ENCODE results near the gene DCTN1.
"Not testable (repeated sequence)": the region's sequence is repeated elsewhere in the genome, so short reads cannot be mapped to it uniquely, and the experiment has no call there.

The DCTN1 gene

GRCh38 chr2:74379851-74380789 lies at the start of gene DCTN1:
TSS of gene DCTN1 (minus strand) at chr2:74380311. CDS start at chr2:74380037, 274 bp downstream.
- DNase-seq (ENCODE audit: low spot score), result peak; percentile 17

DNA sequence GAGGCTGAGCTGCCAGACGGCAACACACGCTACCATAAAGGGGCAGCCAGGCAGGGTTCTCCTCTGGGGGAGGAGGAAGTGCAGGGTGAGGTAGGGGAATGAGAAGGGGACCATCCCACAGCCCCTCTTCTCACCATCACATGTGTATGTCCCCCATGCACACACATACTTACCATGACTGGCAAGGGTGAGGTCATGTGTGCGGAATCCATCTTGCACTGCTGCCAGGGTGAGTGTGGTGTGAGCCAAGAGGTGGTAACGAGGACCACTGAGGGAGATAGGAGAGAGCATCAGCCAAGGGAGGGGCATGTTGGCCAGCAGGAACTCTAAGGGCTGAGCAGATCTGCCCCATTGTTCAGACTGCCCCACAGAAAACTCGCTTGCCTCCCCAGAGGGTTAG lies 48.6 kb upstream of the DCTN1 start:
- DNase-seq (ENCODE audit: low spot score), result no peak

DNA sequence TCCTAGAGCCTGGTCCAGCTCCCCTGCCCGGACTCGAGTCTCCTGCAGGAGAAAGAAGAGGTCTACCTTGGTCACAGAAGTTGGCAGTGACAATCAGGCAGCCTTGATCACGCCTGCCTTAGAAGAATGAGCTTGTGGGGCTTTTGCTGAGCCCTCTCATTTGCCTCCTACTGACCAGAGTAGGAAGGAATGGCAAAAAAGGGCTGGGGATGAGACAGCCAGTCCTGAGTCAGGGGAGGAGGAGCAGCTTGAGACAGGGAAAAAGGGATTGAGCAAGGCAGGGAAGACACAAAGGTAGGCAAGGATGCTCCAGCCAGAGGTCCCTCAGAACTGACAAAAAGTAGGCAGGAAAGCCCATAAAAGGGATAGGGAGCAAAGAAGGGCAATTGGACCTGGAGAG lies 47.4 kb upstream of the DCTN1 start:
- no peak for DNase-seq (ENCODE audit: low spot score)

GRCh38 chr2:74426181-74426758 lies 46.2 kb upstream of the DCTN1 start:
- DNase-seq (ENCODE audit: low spot score), result no peak

GRCh38 chr2:74425523-74425922 lies 45.4 kb upstream of the DCTN1 start:
- DNase-seq (ENCODE audit: low spot score), result no peak

- no peak for DNase-seq (ENCODE audit: low spot score)
These were observed 44.9 kb upstream of the DCTN1 start for GRCh38 chr2:74424995-74425406.

DNA sequence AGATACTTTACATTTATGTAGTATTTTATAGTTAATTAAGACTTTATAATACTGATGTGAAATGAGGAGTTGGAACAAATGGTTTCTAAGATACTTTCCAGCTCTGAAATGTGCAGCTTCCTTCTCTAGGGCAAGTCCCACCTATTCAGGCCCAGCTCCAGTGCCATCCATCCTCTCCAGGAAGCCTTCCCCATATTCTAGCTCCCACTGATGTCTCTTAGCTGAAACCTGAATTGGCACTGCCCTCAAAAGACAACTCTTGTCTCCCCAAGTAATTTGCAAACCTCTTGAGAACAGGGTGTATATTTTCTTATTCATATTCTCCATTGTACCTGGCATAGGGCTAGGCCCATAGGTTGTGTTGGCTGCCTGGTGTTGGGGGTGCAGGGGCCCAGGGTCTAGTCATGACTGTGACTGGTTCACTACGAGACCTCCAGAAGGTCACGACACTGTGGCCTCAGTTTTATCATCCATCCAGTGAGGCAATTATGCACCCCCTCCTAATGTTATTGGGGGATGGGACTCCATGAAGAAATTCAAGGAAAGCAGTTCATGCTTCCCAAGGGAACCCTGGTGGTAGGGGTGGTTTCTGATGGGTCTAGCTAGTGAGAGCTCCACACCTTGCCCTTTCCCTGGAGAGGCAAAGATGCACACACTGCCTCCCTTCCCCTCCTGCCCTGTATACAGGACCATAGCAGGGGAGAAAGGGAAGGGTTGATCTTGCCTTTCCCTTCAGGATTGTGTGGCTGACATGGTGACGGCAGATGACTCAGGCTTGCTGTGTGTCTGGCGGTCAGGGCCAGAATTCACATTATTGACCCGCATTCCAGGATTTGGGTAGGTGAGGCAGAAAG lies 44.3 kb upstream of the DCTN1 start:
- DNase-seq (ENCODE audit: low spot score), result no peak

DNA sequence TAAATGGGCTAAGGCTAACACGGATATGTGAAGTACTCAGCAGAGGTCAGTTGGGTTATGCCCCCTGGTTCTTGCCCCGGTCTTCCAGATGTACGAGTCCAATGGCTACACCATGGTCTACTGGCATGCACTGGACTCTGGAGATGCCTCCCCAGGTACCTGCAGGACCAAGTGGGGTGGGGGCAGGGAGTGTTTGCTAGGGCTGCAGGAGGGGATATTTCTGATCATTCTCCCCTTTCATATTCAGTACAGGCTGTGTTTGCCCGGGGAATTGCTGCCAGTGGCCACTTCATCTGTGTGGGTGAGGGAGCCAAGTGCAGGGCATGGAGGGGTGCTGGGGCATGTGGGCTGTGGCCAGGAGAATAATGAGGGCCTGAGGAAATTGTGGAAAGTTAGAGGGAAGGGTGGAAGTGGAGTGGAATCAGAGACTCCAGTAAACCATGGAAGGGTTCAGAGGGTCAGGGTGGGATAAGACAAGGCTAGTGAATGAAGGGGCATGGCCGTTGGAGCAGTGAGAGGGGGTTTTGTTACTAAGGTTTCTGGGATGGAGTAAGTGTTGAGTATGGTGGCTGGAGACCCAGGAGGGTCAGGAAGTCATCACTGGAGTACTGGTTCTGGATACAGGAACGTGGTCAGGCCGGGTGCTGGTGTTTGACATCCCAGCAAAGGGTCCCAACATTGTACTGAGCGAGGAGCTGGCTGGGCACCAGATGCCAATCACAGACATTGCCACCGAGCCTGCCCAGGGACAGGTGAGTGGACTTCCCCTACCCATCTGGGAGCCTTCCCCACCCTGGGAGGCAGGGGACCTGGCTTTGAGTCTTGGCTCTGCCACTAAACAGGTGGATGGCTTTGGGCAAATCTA lies 43.4 kb upstream of the DCTN1 start:
- DNase-seq (ENCODE audit: low spot score), result no peak

DNA sequence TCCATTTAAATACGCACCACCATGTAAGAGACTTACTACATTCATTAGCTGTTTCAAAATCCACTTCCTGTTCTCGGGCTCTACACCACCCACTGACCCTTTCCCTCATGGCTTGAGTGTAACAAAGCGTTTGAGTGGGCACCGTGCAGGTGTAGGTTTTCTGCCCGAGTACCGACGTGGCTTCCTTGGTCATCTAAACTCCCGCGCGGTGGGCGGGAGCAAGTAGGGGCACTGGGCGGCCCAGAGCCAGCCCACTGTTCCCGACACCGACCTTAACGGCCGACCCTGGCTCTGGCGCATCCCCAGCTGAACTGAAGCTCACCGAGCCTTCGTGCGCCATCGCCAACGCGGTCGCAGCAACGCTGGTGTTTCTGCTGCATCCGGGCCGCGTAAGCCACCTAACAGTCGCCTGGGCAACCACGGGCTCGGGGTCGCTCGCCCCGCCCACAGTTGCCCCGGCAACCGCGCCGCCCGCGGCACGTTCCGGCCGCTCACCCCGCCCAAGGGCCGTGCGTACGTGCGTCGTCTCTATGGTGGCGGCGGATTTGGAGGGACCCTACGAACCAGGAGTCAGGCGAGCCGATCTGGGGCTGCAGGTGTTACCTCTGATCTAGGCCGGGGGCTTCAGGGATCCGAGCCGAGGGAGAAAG lies 41.2 kb upstream of the DCTN1 start, which contains the start of the genes C2orf81 and WDR54:
TSS of gene C2orf81 (minus strand) at position 399 of the 650 bp plus-strand sequence. CDS start at position 340, 59 bp downstream.
TSS of gene WDR54 (plus strand) at position 510 of the 650 bp plus-strand sequence. CDS start 424 bp downstream, outside the sequence.
- DNase-seq (ENCODE audit: low spot score), result peak; percentile 94

DNA sequence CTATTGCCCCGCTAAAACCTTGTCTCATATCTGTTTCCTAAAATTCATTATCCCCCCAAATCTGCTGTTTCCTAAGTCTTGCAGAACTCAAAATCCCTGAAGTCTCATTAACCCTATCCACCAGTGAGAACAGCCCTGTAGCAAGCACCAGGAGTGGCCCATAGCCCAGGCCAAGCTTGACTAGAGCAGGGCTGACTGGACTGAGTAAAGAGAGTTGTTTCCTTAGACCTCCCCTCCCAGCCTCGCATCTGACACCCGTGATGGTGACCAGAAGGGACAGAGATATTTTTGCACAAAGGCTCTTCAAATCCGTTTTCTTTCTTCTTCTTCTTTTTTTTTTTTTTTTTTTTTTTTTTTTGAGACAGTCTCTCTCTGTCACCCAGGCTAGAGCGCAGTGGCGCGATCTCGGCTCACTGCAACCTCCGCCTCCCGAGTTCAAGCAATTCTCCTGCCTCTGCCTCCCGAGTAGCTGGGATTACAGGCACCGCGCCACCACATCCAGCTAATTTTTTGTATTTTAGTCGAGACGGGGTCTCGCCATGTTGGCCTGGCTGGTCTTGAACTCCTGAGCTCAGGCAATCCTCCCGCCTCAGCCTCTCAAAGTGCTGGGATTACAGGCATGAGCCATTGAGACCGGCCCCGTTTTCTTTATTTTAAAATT lies 40.5 kb upstream of the DCTN1 start:
- DNase-seq (ENCODE audit: low spot score), result not testable (repeated sequence)

DNA sequence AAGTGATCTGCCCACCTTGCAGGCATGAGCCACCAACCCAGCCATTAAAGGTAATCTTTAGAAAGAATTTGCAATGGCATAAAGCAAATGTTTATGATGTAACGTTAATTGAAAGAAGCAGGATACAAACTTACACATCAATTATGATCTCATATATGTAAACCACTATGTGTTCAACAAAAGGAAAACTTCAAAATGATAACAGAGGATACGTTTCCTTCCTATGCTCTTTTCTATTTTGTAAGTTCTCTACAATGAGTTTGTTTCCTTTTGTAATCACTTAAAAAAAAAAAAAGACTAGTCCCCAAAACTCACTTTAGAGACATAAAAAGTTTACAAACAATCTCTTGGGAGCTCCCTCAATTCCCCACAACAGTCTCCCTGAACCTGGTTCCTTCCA lies 39.9 kb upstream of the DCTN1 start:
- no peak for DNase-seq (ENCODE audit: low spot score)

GRCh38 chr2:74419345-74419744 lies 39.2 kb upstream of the DCTN1 start:
- DNase-seq (ENCODE audit: low spot score), result no peak

- DNase-seq (ENCODE audit: low spot score), result no peak
These were observed 38.2 kb upstream of the DCTN1 start for GRCh38 chr2:74418312-74418711.

GRCh38 chr2:74417763-74418162 lies 37.7 kb upstream of the DCTN1 start:
- DNase-seq (ENCODE audit: low spot score), result no peak

DNA sequence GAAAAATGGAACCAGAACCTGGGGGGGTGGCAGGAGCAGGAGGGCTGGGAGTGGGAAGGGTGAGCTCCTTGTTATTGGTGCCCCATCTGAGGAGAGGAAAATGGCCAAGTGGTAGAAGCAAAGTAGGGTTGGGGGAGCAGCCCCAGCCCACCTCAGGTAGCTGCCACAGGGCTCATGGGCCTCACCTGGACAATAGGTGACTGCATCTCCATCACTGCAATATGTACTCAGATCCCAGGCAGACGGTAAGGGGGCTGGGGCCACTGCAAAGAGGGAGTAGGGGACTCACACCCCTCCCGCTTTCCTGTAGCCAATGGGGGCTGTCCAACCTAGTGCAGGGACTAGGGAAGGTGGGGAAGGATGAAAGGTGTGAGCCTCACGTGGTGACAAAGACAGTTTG lies 37.1 kb upstream of the DCTN1 start:
- DNase-seq (ENCODE audit: low spot score), result no peak

GRCh38 chr2:74416778-74417177 lies 36.7 kb upstream of the DCTN1 start:
- no peak for DNase-seq (ENCODE audit: low spot score)

DNA sequence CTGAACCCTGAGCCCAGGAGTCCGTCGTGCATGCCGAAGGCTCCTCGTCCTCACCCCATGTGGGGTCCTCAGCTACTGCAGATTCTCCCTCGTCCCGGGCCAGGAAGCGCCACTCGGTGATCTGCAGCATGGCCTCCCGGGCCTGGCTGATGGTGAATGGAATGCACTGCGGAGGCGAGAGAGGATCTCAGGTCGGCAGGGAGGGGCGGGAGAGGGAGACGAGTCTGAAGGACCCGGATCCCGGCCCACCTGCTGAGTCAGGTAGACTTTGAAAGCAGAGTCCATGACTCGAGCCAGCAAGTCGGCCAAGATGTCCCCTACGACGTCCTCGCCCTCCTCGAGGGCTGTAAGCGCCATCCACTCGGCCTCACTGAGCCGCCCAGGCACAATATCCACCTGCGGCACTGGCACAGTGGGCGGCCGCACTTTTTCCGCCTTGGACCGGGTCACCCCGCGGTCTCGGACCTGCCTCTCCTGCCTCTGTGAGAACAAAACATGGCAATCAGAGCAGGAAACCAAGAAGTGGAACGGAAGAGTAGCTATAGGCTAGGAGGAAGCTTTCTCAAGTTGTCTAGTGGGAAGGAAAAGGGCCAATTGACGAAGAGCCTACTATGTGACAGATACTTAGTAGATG lies 35.8 kb upstream of the DCTN1 start:
- no peak for DNase-seq (ENCODE audit: low spot score)

- no peak for DNase-seq (ENCODE audit: low spot score)
These were observed 35.0 kb upstream of the DCTN1 start for GRCh38 chr2:74414881-74415761.

DNA sequence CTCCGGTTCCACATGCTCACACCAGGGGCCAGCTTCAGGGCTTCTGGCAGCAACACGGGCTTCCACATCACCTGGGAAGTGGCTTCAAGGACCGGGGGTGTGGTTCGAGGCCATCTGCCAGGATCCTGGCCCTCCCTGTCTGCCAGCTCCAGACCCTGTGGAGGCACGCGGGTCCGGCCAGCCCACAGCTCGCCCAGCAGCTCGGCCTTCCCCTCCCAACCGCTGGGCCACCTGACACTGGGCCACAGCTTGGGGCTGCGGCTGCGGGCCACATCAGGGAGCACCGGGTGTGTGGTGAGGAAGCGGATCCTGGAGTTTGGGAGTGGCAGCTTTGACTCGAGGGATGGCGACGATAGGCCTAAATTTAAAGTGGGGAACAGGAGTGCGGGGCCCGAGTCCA lies 34.3 kb upstream of the DCTN1 start:
- DNase-seq (ENCODE audit: low spot score), result no peak
